NCI-H748 (cell line): Measurements from ENCODE around the gene SZT2.
"Not testable (repeated sequence)": the region's sequence is repeated elsewhere in the genome, so short reads cannot be mapped to it uniquely, and the experiment has no call there.

Source experiments
- DNase-seq: peaks from one replicate; lab custom pipeline; 2025; ENCODE audit not compliant: unreplicated experiment; lab: John Stamatoyannopoulos, UW

The SZT2 gene

GRCh38 chr1:43386676-43387075 lies 3.0 kb upstream of the SZT2 start:
- DNase-seq, result no peak

- no peak for DNase-seq
Observed at GRCh38 chr1:43387976-43388599, 1.6 kb upstream of the SZT2 start.

- DNase-seq, result no peak
Observed at GRCh38 chr1:43388613-43389012, 1.1 kb upstream of the SZT2 start.

- no peak for DNase-seq
Observed at GRCh38 chr1:43392702-43393101, 3.0 kb downstream of the SZT2 start.

GRCh38 chr1:43395523-43395922 lies 5.8 kb downstream of the SZT2 start:
- DNase-seq, result no peak

- DNase-seq, result no peak
Observed at GRCh38 chr1:43396059-43396458, 6.4 kb downstream of the SZT2 start.

GRCh38 chr1:43398227-43398626 lies 8.5 kb downstream of the SZT2 start:
- no peak for DNase-seq

- not testable (repeated sequence) for DNase-seq
Observed at GRCh38 chr1:43400441-43400840, 10.7 kb downstream of the SZT2 start.

GRCh38 chr1:43402089-43402865 lies 12.6 kb downstream of the SZT2 start:
- DNase-seq, result no peak

- no peak for DNase-seq
Observed at GRCh38 chr1:43404353-43404752, 14.7 kb downstream of the SZT2 start.

GRCh38 chr1:43405219-43405875 lies 15.6 kb downstream of the SZT2 start:
- DNase-seq, result peak; percentile 61

- DNase-seq, result no peak
Observed at GRCh38 chr1:43405876-43406234, 16.2 kb downstream of the SZT2 start.

- DNase-seq, result no peak
Observed at GRCh38 chr1:43410571-43410970, 20.9 kb downstream of the SZT2 start.

GRCh38 chr1:43413426-43413825 lies 23.7 kb downstream of the SZT2 start:
- DNase-seq, result not testable (repeated sequence)

- DNase-seq, result peak; percentile 88
Observed at GRCh38 chr1:43414634-43415223, 25.0 kb downstream of the SZT2 start.

GRCh38 chr1:43415901-43416300 lies 26.2 kb downstream of the SZT2 start:
- DNase-seq, result no peak

GRCh38 chr1:43418858-43419257 lies 29.2 kb downstream of the SZT2 start:
- no peak for DNase-seq

- no peak for DNase-seq
Observed at GRCh38 chr1:43419627-43420425, 30.1 kb downstream of the SZT2 start.

- DNase-seq, result no peak
Observed at GRCh38 chr1:43420874-43421273, 31.2 kb downstream of the SZT2 start.

- DNase-seq, result no peak
Observed at GRCh38 chr1:43421396-43421795, 31.7 kb downstream of the SZT2 start.
